Large intestine (tissue), 3 donors: ENCODE results near the gene MYO5B. TPM values are rescaled to one million over a fixed set of nuclear protein-coding genes. Genes with fewer than 3 reads are reported as not detected.

Source experiments
- DNase-seq, 2 donors: peaks; one replicate each; pipeline versions ENCODE4 v3.0.0 to v3.0.0-alpha.2; 2013
- H3K27ac ChIP-seq: one replicate; pipeline ENCODE4 v1.5.1; 2013; ENCODE audit warnings: low read length
- H3K27me3 ChIP-seq: 2 replicates; pipeline ENCODE4 v1.6.1; 2013; ENCODE audit warnings: low read length; ENCODE audit not compliant: control insufficient read depth, insufficient read depth
- H3K36me3 ChIP-seq: 2 replicates; pipeline ENCODE4 v1.6.1; 2013; ENCODE audit warnings: low read length; ENCODE audit not compliant: control insufficient read depth, insufficient read depth
- H3K4me1 ChIP-seq: one replicate; pipeline ENCODE4 v1.6.1; 2013; ENCODE audit warnings: low read length; ENCODE audit not compliant: control insufficient read depth, insufficient read depth
- H3K4me3 ChIP-seq: one replicate; pipeline ENCODE4 v1.5.1; 2013; ENCODE audit warnings: low read length
- H3K9me3 ChIP-seq: one replicate; pipeline ENCODE4 v1.6.1; 2013; ENCODE audit warnings: mild to moderate bottlenecking, low read depth, low read length, moderate library complexity; ENCODE audit not compliant: control insufficient read depth
- WGBS: methylation state at CpG from one replicate; pipeline ENCODE4 v1.1.5; 2013; ENCODE audit warnings: low lambda C conversion rate; ENCODE audit not compliant: insufficient coverage; 5-methylcytosine and 5-hydroxymethylcytosine counted together
- polyA plus RNA-seq: library from polyadenylated mRNA; unstranded; fragments of 120-200 nt; gene quantifications from one replicate; pipeline ENCODE4 v1.2.1, GENCODE V29; 2013

MYO5B gene
- polyA plus RNA-seq, 1 donor, result 52.0 TPM

DNA sequence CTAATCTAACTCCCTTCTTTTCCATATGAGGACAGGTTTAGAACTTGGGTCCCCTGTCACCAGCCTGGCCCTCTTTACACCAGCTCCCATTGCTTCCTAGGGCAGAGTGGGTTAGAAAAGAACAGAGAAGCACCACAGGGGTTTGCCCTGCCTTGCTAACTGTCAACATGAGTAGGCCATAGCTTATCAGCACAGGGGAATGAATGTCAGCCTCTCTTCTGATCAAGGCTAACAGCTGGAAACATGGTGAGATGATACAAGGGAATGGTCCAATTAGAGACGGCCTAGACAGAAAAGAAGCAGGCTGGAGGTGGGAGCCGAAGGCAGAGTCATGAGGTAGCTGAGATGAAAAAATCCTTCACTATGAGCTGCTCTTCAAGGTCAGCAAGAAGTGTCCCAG, 192.2 kb downstream of the MYO5B start:
- H3K4me3 ChIP-seq, result no peak overlapping the region
- H3K27me3 ChIP-seq, result no peaks in the 10 kb centered on the region
- WGBS, result 83% methylated on average over 1 of the region's 2 CpGs

DNA sequence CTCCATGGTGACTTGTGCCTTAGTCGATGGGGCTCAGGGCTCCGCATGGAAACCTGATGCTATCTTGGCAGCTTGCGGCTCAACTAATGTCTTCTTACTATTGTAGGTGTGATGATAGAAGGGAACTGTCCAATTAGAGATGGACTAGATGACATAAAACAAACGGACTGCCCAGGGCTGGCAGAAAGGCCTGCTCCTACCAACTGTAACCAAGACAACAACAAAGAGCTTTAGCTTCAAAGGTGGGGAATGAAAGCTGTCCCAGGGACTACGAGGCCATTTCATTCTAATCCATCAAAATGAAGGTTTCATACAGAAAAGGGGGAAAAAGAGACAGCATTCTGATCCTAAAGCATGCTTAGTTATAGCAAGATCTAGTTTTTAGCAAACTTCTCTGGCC, 194.7 kb downstream of the MYO5B start:
- no CpG with 5 or more reads among the region's 5 CpGs for WGBS
- no peaks in the 10 kb centered on the region for H3K9me3 ChIP-seq

More for the DNA sequence above, 192.2 kb downstream of the MYO5B start:
- no peak overlapping the region for H3K27ac ChIP-seq
- peaks cover 5% of the 10 kb centered on the region for H3K36me3 ChIP-seq
- H3K4me1 ChIP-seq, result no peaks in the 10 kb centered on the region
- DNase-seq, result no peak
- no peaks in the 10 kb centered on the region for H3K9me3 ChIP-seq

DNA sequence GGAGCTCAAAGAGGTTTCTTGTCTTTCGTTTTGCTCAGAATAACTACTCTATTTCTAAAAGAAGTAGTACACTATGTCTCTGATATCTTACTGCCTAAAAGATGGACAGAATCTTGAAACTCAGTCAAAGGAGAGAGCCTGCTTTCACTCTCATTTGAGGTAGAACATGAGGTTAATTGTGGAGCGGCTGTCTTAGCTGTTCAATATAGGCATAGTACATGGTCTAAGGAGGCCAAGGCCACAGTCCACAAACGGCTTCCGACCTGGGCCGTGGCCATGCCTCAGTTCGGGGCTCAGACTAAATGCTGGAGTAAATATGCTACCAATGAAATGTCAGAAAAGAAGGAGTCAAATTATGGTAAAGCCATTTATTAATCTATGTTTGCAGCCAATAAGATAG, 195.8 kb downstream of the MYO5B start:
- 86% methylated on average over 1 of the region's 6 CpGs for WGBS
- DNase-seq, result no peak
- Histone ChIP-seq H3K4me1 (no peaks in the 10 kb centered on the region), H3K27ac (no peak overlapping the region), H3K36me3 (peaks cover 5% of the 10 kb centered on the region), H3K27me3 (no peaks in the 10 kb centered on the region), H3K4me3 (no peak overlapping the region), H3K9me3 (no peaks in the 10 kb centered on the region)

More for the DNA sequence above, 194.7 kb downstream of the MYO5B start:
- Histone ChIP-seq H3K4me1 (no peaks in the 10 kb centered on the region), H3K27ac (no peak overlapping the region), H3K27me3 (no peaks in the 10 kb centered on the region), H3K4me3 (no peak overlapping the region), H3K36me3 (peaks cover 5% of the 10 kb centered on the region)
- DNase-seq, result no peak

DNA sequence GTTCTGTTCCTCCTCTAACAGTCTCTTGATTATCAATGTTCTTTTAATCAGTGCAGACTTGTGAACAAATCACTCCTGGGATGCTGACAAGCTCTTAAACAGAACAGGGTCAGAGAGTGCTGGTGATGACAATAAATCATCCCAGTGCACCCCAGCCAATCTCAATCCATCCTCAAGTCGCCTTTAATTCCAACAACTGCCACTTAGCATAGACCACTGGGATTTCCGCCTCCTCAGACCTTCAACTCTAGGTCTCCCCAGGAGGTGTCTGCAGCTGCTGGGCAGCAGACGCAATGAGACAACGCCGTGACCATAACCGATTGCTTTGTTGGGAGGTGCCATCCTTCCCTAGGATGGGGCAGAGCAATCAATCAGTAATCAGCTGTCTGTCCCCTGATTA, 197.4 kb downstream of the MYO5B start:
- Histone ChIP-seq H3K27me3 (no peaks in the 10 kb centered on the region), H3K4me1 (no peaks in the 10 kb centered on the region), H3K36me3 (peaks cover 5% of the 10 kb centered on the region), H3K4me3 (no peak overlapping the region), H3K9me3 (no peaks in the 10 kb centered on the region), H3K27ac (no peak overlapping the region)
- no peak for DNase-seq
- WGBS, result no CpG with 5 or more reads among the region's 6 CpGs

DNA sequence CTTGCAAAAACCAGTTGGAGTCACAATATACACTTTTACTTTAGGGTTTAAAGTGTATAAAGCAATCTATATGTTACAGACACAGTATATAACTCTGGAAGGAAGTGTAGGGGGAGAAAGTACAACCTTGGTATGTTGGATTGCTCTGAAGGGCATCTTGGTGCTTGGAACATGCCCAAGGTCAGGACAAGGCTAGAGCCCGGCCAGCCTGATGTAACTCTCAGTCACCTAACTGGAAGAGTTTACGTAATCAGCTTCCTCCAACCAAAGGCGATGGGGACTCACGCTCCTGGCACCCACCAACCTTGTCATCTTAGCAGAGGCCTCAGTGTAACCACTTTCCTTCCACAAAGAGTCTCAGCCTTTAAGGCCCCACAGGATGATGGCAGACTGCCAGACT, 200.5 kb downstream of the MYO5B start:
- no CpG with 5 or more reads among the region's 4 CpGs for WGBS
- no peak overlapping the region for H3K4me3 ChIP-seq
- DNase-seq, result no peak
- H3K36me3 ChIP-seq, result peaks cover 13% of the 10 kb centered on the region
- no peaks in the 10 kb centered on the region for H3K27me3 ChIP-seq
- no peak overlapping the region for H3K27ac ChIP-seq
- no peaks in the 10 kb centered on the region for H3K9me3 ChIP-seq
- H3K4me1 ChIP-seq, result no peaks in the 10 kb centered on the region

DNA sequence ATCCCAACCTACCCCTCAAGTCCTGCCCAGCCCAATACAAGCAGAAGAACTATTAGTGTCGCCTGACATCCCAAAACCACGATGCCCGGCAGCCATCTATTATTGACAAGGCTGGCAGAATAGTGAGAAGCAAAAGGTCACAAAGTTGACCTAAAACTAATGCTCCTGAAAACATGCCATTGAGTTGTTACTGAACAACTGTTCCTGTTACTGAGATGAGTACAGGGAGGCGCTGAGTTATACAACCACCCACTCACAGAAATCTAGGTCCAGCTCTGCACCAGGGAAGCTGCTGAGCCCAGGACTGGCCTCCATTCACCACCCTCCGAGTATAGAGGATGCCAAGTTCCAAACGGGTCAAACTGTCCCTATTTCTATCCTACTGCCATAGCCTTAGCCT, 201.6 kb downstream of the MYO5B start:
- Histone ChIP-seq H3K9me3 (no peaks in the 10 kb centered on the region), H3K4me1 (no peaks in the 10 kb centered on the region), H3K27ac (no peak overlapping the region), H3K27me3 (no peaks in the 10 kb centered on the region), H3K4me3 (no peak overlapping the region), H3K36me3 (peaks cover 15% of the 10 kb centered on the region)
- no CpG with 5 or more reads among the region's 6 CpGs for WGBS
- DNase-seq, result no peak

DNA sequence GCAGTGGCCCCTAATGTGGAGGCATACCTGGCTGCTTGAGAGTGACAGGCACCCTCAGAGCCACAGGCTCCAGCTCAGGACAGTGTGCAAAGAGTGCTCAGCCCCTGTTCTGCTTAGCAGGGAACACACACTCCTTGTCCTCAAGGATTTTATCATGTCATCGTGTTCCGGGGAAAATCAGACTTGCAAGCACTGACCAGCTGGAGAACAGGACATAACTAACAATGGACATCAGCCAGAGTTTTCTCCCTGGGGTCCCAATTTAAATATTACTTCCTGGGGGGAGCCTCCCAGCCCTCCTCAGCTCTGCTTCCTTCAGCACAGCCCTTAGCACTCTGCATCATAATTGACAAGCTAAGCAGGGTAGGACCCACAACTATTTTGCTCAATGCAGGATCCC, 206.2 kb downstream of the MYO5B start:
- H3K4me3 ChIP-seq, result no peak overlapping the region
- no peak overlapping the region for H3K27ac ChIP-seq
- DNase-seq, result no peak
- no peaks in the 10 kb centered on the region for H3K4me1 ChIP-seq
- H3K36me3 ChIP-seq, result peaks cover 24% of the 10 kb centered on the region
- H3K9me3 ChIP-seq, result no peaks in the 10 kb centered on the region
- H3K27me3 ChIP-seq, result no peaks in the 10 kb centered on the region
- WGBS, result no CpG with 5 or more reads among the region's 2 CpGs

DNA sequence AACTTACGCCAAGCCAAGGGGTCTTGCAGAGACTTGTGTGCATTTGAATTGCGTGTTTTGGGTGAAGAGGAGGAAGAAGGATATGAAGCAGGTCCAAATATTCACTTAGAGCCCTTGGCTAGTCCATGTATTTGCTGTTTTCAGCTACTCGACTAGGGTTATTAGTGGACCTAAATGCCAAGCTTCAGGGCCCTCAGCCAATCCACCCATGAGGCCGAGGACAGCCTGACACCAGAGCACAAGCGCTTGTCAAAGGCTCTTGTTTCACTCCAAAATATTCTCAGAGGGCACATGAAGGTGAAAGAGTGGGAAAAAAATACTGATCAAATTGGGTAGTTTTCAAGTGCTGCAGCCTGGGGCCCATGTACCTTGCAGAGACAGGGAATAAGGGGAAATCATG, 206.8 kb downstream of the MYO5B start:
- no CpG with 5 or more reads among the region's 5 CpGs for WGBS
- no peaks in the 10 kb centered on the region for H3K9me3 ChIP-seq

DNA sequence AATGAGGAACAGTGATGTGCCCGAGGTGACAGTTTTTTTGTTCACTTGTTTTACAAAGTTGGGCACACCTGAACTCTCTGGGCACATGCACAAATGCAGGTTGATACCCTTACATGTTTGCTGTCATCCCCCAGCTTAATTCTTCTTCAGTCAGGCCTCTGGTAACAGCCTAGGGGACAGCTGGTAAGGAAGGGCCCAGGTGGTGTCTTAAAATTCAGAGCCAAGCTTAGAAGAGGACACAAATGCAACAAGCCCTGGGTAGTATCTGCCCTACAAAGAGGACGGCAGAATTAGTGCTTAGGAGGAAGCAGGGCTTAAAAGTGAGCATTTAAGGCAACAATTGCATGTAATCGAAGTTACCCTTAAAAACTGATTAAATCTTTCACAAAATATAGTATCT, 209.7 kb downstream of the MYO5B start:
- Histone ChIP-seq H3K4me1 (no peaks in the 10 kb centered on the region), H3K36me3 (peaks cover 22% of the 10 kb centered on the region), H3K27ac (no peak overlapping the region), H3K27me3 (no peaks in the 10 kb centered on the region), H3K9me3 (no peaks in the 10 kb centered on the region), H3K4me3 (no peak overlapping the region)
- 0% methylated on average over 1 of the region's 3 CpGs for WGBS
- no peak for DNase-seq

More for the DNA sequence above, 206.8 kb downstream of the MYO5B start:
- no peak for DNase-seq
- Histone ChIP-seq H3K4me3 (no peak overlapping the region), H3K27ac (no peak overlapping the region), H3K4me1 (no peaks in the 10 kb centered on the region), H3K27me3 (no peaks in the 10 kb centered on the region), H3K36me3 (peaks cover 24% of the 10 kb centered on the region)

DNA sequence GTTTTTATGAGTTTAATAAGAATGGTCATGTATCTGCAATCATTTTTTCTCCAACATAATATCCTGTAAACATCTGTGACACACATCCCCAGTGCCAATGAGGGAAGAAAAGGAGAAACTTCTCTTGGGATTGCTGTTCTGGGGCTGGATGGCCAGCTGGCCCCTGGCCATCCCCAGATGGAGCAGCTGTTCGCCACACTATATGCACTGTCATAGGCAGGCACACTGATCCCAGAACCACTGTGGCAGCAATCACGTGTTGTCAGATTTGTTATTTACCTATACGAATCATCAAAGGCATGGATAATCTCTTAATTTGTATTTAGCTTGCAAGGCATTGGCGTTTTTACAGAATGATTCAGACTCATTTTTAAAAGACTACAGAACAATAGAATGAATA, 214.1 kb downstream of the MYO5B start:
- no CpG with 5 or more reads among the region's 4 CpGs for WGBS
- no peaks in the 10 kb centered on the region for H3K9me3 ChIP-seq
- no peak overlapping the region for H3K4me3 ChIP-seq
- H3K27me3 ChIP-seq, result no peaks in the 10 kb centered on the region
- H3K27ac ChIP-seq, result no peak overlapping the region
- H3K36me3 ChIP-seq, result peaks cover 33% of the 10 kb centered on the region
- DNase-seq, result no peak
- H3K4me1 ChIP-seq, result no peaks in the 10 kb centered on the region

DNA sequence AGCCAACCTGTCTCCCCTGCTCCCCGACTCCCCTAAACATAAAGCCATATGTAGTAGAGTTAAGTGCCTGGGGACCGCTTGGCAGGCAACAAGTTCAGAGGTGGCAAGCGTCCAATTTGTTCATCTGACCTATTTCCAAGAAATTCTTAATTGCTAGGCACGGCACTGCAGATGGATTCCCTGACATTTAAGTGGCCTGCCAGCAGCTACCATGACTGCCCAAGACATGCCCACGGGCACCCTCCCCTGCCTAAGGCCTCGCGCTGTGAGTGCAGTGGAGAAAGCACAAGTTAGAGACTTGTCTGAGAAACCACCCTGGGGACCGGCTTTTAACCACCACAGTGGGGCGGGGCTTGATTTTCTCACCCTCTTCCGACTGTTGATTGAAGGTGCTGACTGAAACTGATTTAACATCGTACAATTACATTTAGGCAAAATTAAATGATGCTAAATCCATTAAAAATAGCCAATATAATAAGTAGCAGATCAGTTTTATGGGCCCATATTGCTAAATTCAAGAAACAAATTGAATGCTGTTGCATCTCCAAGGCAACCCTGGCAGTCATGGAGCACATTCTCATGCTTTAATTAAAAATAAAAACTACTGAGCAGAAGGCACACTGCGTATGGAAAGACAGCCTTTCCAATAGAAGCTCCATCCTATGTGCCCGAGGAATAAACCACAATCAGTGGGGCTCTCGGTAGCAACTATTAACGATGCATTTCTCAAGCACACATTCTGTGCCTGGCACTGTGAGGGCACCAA, 218.0 kb downstream of the MYO5B start:
- 100% methylated on average over 1 of the region's 15 CpGs for WGBS
- no peak overlapping the region for H3K4me3 ChIP-seq
- no peaks in the 10 kb centered on the region for H3K4me1 ChIP-seq
- no peaks in the 10 kb centered on the region for H3K27me3 ChIP-seq
- DNase-seq, result no peak
- no peaks in the 10 kb centered on the region for H3K9me3 ChIP-seq
- H3K36me3 ChIP-seq, result peaks cover 40% of the 10 kb centered on the region
- H3K27ac ChIP-seq, result no peak overlapping the region
